SKM-1 treated with dmso at 0.1 percent for 144 hours (cell line): ENCODE data around the gene PZP.
"Not testable (repeated sequence)": the region's sequence is repeated elsewhere in the genome, so short reads cannot be mapped to it uniquely, and the experiment has no call there.

ENCODE experiments used
- DNase-seq: peaks from one replicate; lab custom pipeline; 2025; ENCODE audit not compliant: unreplicated experiment; lab: John Stamatoyannopoulos, UW

The PZP gene

DNA sequence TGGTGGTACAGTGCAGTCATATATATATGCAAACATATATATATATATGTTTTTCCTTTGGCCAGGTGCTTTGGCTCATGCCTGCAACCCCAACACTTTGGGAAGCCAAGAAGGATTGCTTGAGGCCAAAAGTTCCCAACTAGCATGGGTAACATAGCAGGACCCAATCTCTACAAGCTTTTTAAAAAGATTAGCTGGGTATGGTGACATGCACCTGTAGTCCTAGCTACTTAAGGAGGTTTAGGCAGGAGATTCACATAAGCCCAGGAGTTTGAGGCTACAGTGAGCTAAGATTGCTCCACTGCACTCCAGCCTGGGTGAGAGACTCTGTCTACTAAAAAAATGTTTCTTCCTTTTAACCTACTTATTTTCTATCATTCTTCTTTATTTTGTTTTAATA is 10.2 kb downstream of the PZP start:
- no peak for DNase-seq

DNA sequence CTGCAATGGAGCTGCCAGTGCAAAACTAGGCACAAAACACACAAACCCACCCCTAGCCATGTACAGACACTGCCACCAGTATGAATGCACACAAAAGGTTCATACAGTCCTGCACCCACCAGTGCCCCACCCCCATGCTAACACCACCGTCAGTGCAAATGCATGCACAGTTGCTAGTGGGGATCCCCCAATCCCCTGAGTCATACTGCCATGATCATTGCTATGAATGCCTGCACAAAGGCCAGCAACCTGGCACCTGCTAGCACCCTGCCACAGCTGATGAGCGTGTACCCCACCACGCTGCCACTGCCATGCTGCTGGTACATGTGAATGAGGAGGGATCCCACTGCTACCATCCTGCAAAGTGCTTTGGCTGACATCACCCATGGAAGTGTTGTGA is 23.9 kb downstream of the PZP start:
- DNase-seq: no peak

DNA sequence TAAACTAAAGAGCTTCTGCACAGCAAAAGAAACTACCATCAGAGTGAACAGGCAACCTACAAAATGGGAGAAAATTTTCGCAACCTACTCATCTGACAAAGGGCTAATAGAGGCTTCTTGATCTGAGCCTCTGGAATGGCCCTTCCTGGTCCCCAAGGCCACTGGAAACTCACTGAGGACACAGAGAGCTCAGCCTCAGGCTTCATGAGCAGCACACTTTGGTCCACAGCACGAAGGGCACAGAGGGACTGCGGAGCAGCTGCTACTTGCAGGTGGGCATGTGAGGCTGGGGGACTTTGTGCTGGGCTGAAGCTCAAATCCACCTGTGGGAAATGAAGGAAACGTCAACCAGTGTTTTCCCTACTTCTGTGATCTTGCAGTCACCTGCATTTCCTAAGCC is 27.4 kb downstream of the PZP start:
- DNase-seq: no peak

DNA sequence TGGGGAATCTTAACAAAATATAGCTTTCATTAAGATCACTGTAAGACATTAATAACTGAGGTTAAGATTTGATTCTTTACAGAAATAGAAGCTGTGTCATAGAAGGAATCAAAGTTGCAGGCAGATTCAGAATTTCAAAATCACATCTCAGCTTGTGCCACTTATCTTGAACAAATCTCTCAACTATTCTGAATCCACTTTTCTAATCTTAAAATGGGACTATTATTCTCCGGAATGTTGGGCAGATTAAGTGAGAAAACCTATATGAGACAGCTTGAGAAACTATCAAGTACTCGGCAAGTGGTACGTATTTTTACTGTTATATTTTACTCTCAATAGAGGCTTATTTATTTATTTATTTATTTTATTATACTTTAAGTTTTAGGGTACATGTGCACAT is 28.4 kb downstream of the PZP start:
- DNase-seq: no peak

DNA sequence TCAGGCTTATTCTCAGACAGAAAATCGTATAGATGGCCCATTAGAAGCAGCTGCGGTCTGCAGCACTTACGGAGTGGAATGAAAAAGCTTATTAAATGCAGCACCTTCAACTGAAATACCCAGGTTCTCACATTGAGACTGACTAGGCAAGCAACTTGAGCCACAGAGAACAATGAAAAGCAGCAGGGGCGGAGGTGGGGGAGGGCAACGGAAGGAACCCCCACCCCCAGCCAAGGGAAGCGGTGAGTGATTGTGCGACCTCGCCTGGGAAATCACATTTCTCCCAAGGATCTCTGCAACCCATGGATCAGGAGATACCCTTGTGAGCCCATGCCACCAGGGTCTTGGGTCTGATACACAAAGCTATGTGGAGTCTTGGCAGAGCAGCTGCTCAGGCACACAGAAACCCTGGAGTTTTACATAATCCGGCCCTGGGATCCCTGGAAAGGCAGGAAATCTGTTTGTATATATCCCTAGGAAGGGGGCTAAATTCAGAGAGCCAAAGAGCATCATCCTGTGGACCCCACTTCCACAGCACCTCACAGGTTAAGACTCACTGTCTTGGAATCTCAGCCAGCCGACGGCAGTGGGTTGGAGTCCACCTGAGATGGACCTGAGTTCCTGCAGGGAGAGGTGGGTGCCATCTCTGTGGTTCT is 38.1 kb downstream of the PZP start:
- no peak for DNase-seq

DNA sequence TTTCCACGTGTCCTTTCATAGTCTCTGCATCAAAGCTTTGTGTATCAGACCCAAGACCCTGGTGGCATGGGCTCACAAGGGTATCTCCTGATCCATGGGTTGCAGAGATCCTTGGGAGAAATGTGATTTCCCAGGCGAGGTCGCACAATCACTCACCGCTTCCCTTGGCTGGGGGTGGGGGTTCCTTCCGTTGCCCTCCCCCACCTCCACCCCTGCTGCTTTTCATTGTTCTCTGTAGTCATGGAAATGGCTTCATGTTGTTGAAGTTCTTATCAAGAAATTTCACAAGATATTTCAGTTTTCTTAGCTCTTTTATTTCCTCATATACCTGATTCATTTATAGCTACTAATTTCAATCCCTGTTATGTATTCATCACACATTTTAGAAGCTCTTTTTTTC is 40.9 kb downstream of the PZP start:
- not testable (repeated sequence) for DNase-seq

DNA sequence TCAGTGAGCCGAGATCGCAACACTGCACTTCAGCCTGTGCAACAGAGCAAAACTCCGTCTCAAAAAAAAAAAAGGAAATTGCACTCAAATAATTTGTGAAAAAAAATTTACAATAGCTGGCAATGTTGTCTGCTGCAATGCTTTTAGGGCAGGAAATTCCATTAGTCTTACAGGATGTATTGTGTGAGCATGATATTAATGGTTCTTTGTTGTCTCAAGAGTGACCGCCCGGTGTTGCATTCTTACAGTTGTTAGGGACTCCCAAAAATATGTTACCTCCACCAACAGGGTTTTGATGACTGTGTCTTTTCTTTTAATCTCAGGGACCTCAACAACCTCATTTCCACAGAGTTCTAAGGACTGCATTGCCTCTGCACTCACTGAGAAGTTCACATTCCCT is 44.8 kb downstream of the PZP start:
- no peak for DNase-seq

DNA sequence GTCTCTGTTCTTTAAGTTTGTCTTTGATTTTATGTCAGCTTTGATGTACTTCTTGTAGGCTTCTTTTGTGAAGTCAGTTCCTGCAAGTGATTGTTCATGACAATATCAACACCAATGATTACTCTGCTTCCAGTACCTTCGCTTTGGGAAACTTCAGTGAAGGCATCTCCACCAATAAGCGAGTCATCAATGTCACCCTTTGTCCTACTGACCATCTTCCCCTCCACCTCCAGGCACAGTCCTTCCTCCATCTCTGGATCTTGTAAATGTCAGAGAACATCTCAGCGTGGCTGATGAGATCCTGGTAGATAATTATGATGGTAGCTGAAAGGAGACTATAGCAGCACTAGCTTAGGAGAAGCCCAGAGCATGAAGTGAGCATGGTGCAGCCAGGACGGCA is 52.1 kb downstream of the PZP start:
- no peak for DNase-seq

DNA sequence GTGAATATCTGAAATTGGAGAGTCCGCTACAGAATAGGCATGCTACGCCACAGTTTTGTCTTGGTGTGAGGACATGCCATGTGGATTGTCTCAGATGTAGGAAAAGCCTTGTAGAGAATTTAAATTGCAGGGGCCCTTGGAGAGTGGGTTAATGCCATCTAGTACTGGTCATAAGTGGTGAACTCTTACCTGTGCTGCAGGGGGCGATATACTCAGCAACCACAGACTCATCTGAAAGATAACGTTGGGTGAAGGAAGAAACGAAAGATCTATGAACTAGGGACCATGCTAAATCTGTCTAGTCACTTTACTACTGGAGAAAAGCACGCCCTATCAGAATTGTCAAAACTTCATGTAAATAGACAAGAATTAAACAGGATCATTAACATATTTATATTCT is 58.8 kb downstream of the PZP start:
- DNase-seq: no peak

DNA sequence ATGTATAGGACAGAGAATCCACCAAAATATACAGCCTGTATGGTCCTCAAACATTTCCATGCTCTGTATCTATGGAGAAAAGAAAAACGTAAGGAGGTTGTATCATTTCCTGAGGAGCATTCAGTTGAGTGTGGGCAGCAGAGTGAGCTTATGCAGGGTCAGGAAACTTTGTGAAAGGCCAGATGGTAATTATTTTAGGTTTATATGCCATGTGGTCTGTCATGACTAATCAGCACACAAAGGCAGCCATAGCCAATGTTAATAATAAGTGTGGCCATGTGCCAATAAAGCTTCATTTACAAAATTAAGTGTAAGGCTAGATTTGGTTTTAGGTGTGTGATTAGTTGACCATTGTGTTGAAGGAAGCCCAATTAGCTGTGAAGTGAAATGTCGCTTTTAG is 59.3 kb downstream of the PZP start:
- no peak for DNase-seq

DNA sequence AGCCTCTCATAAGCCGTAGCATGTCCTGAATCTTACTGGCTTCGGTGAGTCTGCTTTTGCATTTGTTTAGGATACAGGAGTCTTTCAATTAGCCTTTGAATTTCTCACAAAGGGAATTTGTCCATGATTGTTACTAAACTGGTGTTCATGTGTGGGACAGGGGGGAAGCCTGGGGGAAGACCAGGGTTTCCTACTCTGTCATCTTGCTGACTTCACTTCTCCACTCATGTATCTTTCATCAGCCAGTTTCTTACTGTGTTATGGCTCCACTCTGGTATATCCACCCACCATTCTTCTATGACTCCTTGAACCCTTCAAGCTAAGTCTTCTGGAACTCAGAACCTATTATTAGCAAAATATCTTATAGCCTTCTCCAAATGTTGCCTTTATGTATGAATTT is 60.7 kb downstream of the PZP start:
- no peak for DNase-seq

DNA sequence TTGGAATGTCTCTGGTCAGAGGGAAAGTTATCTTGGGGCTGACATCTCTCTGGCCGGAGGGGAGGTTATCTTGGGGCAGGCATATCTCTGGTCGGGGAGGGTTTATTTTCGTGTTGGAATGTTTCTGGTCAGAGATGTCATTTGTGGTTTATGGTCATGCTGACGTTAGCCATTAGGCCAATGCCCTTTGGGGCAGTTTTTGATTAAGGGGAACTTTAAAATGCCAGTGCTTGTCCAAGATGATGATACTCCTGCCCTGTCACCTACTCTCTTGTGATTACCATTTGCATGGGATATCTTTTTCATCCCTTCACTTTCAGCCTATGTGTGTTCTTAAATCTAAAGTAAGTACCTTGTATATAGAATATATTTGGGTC is 63.5 kb downstream of the PZP start:
- no peak for DNase-seq

DNA sequence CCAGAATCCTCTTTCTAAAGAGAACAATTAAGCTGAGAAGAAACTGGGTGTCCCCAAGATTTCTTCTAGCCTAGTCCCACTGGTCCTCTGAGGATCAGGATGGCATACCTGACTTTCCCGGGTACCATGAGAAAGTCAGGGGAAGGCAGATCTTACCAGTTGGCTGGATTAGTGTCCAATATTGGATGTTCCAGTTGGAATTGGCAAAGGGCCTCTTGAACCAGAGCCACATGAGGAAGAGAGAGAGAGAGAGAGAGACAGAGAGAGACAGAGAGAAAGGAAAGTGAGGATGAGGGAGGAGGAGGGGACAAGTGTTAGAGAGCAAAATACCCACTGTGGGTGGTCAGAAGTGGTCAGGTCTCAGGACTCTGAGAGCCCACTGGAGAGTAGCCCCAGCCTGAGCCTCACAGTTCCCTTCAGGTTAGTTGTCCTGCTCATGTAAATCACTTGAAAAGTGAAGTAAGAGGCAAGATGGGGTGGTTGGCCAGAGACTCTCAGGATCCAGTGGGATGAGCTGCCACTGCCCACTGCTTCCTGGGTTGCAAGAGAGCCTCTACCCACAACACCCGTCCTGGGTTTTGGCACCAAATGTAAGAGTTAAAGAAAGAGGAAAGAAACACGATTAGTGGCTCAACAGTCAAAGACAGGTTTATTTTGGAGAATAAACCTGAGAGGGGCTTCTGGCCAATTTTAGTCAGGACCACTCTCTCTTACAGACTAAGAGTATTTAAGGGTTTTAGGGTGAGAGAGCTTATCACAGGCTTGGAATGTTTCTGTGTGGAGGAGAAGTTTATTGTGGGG is 64.1 kb downstream of the PZP start:
- no peak for DNase-seq

DNA sequence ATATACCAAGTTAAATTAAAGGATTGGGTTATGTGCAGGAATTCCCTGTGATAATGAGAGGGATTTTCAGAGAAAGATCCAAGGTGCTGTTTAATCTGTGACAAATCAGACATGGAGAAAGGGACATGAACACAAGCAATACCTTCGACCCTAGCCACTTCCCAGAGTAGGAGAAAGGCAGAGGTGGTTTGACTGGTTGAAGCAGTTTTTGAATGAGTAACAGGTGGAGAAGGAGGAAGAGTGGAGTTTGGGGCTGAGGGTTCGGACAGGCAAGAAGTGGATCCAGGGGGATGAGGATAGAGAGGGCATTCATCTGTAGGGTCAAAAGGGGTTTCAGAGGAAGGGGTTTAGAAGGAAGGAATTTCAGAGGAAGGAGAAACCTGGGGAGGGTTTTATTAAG is 65.1 kb downstream of the PZP start:
- DNase-seq: no peak

DNA sequence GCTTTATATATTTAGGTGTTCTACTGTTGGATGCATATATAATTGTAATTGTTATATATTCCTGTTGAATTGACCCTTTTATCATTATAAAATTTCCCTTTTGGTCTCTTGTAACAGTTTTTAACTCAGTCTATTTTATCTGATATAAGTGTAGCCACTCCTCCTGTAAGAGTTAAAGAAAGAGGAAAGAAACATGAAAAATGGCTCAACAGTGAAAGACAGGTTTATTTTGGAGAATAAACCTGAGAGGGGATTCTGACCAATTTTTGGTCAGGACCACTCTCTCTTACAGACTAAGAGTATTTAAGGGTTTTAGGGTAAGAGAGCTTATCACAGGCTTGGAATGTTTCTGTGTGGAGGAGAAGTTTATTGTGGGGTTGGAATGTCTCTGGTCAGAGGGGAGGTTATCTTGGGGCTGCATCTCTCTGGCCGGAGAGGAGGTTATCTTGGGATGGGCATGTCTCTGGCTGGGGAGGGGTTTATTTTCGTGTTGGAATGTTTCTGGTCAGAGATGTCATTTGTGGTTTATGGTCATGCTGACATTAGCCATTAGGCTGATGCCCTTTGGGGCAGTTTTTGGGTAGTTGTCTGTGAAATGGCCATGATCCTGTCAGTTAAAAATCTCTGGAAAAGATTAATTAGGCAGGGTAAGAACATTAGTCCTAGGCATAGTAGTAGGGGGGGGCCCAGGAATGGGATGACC is 68.5 kb downstream of the PZP start:
- not testable (repeated sequence) for DNase-seq

DNA sequence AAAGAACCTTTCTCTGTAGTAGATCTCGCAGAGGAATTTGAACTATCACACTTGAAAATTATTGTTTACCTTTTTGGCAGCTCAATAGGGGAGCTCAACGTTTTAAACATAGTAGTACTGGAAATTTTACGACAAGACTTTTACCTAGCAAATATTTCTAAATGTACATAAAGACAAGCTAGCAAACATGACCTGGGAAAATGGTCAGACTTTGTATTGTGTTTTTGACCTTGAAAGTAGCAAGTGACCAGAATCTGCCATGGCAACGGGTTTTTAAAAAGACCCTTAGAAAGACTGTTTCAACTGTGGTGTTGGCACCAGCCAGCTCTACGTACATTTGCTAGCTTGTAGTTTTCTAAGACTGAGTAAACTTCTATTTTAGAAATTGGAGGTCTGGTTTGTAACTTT is 72.3 kb downstream of the PZP start:
- no peak for DNase-seq

DNA sequence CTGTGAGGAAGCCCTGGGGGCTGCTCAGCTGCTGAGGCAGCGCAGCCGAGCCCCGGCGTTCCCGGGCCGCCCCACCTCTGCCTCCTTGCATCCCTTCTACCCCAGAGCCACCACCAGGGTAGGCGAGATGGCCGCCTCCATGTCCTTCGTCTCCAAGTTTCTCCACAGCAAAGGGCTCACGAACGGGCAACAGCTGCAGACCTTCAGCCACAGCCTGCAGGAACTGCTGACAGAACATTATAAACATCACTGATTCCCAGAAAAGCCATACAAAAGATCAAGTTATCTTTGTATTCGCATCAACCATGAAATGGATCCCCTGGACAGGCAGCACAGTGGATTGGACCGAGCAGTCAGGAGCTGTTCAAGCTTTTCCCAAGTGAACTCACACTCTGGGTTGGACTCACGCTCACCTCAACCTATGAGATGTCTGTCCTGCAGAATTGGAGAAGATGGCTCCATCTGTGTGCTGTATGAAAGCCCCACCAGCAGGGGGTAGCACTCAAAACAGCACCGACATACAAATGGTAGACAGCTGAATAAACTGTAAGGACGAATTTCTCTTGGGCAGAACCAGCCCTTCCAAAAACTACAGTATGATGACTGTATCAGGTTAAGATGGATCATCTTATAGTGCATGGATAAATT is 73.1 kb downstream of the PZP start:
- no peak for DNase-seq

DNA sequence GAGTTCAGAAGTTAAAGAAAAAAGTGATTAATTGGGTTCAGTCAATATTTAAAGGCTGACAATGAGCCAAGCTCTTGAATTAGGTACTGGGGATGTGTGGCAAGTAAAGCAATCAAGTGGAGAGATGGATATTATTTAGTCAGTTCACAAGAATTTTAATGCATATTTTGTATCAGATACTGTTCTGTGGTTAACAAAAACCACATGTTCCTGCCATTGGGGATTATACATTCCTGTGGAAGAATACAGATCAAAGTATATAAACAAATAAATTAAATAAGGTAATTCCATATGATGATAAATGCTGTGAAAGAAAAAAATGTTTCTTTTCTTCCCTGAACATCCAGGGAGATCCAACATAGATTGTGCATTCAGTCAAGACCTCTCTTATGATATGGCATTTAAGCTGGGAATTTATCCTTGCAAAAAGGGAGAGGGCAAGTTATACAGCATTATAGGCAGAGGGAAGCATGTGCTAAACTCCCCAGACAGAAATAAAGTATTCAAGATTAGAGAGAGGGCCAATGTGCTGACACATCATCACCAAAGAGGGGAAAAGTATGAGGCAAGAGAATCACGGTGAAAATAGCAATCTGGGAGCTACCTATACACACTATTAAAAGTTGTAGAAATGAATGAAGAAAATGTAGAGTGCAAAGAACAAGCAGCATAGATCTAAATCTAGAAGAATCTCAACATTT is 74.8 kb downstream of the PZP start:
- DNase-seq: no peak

DNA sequence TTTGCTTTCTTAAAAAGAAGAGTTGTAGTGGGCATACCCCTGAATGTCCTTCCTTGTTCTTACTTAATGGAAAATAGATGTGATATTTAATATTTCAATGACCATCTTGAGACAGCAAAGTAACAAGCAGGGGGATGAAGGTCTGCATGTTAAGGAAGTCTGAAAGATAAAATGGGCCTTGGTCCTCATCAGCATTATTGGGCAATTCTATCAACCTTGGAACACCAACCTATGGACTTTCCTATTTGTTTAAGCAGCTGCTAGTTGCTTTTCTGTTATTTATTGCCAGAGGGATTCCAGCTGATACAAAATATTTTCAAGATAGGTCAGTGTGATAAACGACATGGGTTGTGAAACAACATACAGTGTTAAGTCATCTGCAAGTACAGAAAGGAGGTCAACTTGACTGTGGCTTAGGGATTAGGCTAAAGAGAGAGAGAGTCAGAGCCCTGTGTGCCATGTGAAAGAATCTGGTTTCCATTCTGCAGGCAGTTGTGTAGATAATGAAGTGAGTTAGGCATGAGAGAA is 76.1 kb downstream of the PZP start:
- DNase-seq: no peak

DNA sequence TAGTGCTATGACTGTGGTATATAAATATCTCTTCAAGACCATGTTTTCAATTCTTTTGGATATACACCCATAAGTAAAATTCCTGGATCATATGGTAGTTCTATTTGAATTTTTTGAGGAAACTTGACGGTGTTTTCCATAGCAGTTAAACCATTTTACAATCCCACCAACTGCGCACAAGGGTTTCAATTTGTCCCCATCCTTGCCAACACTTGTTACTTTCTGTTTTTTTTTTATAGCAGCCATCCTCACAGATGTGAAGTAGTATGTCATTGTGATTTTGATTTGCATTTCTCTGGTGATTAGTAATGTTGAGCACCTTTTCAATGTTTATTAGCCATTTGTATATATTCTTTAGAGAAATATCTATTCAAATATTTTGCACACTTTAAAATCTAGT is 78.0 kb downstream of the PZP start:
- no peak for DNase-seq
